Measurements from ENCODE around the gene DUSP9.

- TF ChIP-seq CTCF (IDR thresholded peaks at IDR 0.05; ENCODE audit: low read depth, low read length) (no peak), POLR2A (IDR thresholded peaks at IDR 0.05; ENCODE audit: extremely low read depth, insufficient read length) (no peak), MAX (IDR thresholded peaks at IDR 0.05; ENCODE audit: low read depth, low read length) (no peak)
These were observed 51.2 kb downstream of the DUSP9 start for GRCh38 chrX:153697924-153698865.

Measured in NB4 (cell line).